Fibroblast of villous mesenchyme (primary cell): ENCODE measurements around the gene NBEAL1. TPM values are rescaled to one million over a fixed set of nuclear protein-coding genes. Genes with fewer than 3 reads are reported as not detected.
"Not testable (repeated sequence)": the region's sequence is repeated elsewhere in the genome, so short reads cannot be mapped to it uniquely, and the experiment has no call there.

ENCODE experiments used
- DNase-seq: peaks from one replicate; pipeline ENCODE4 v3.0.0-alpha.2; 2010; ENCODE audit warnings: low read depth
- H3K4me3 ChIP-seq: 2 replicates; pipeline ENCODE4 v1.5.1; 2011; ENCODE audit warnings: low read depth, mild to moderate bottlenecking, low read length
- CTCF ChIP-seq: IDR thresholded peaks from 2 replicates; pipeline ENCODE4 v1.5.1; 2012; ENCODE audit warnings: low read depth, mild to moderate bottlenecking, low read length; ENCODE audit not compliant: insufficient read depth
- total RNA-seq: library from RNA; depleted of rRNA; stranded (reverse); fragments of >200 nt; gene quantifications from 2 replicates; pipeline ENCODE4 v1.2.3, GENCODE V29; 2012

The NBEAL1 gene
- 38.0 and 57.9 TPM in 2 replicates for total RNA-seq

DNA sequence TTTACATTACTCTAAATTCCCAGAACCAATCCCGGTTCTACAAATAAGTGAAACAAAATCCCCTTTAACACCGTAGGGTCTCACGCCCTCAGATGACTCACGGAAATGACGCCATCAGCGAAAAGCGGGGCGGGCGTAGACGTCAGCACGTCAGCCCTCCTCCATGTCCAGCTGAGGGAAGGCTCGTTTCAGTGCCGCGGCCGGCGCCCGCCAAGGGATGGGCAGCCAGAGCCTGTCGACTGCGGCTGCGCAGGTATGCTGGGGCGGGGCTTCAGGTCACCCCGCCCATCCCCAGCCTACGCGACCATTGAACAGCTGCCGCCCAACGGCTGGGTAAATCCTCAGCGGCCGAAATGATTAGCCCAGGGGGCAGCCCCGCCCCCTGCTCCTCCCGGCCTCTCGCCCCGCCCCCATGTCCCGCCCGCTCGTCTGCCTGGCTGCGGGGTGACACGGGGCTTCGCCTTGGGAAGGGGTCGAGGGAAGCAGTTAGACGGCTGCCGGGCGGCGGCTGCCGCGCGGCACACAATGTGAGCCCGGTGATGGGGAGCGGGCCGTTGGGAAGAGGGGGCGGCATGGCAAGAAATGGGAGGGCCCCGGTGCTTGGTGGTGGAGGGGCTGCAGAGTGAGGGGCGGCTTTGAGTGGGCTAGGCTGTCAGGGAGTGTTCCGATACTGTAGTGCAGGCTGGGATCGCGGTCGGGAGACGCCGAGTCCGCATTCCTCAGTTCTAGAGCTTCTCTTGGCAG, at the start of gene NBEAL1:
Gene NBEAL1 (plus strand): TSS at position 420 of the 744 bp plus-strand sequence. CDS start 1,510 bp downstream, outside the sequence.
- peak within 1 kb of the TSS; percentile 73 for H3K4me3 ChIP-seq
- no peak for TF ChIP-seq CTCF
- peak; percentile 100 for DNase-seq

DNA sequence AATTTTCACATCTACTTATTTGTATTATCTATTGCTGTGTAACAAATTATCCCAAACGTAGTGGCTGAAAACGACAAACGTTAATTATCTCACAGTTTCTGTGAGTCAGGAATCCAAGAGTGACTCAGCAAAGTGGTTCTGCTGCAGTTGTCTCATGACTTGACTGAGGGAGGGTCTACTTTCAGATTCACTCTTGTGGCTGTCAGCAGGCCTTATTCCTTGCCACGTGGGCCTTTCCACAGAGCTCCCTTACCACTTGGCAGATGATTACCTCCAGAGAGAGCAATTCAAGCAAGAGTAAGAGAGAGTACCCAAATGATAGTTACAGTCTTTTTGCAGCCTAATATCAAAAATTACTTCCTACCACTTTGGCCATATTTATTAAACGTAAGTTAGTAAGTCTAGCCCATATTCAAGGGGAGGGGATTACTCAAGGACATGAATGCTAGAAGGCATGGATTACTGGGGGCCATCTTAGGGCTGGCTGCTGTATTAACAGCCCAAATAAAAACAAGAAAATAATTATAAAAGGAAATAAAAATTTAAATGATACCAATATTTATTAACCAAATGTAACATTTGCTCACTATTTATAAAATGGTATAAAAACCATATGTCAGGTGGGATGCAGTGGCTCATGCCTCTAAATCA, 48.7 kb upstream of the NBEAL1 start:
- no peak overlapping the region for H3K4me3 ChIP-seq
- no peak for TF ChIP-seq CTCF
- peak; percentile 83 for DNase-seq

DNA sequence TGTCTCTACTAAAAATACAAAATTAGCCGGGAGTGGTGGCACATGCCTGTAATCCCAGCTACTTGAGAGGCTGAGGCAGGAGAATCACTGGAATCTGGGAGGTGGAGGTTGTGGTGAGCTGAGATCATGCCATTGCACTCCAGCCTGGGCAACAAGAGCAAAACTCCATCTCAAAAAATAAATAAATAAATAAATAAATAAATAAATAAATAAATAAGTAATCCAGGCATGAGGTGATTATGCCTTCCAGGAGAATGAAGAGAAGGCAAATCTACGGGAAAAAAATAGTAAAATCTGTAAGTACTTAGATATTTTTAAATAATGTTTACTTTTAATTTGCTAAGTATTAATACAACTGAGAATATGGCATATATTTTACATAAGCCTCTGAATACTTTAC, 45.3 kb upstream of the NBEAL1 start:
- DNase-seq, H3K4me3 ChIP-seq: not testable (repeated sequence)

DNA sequence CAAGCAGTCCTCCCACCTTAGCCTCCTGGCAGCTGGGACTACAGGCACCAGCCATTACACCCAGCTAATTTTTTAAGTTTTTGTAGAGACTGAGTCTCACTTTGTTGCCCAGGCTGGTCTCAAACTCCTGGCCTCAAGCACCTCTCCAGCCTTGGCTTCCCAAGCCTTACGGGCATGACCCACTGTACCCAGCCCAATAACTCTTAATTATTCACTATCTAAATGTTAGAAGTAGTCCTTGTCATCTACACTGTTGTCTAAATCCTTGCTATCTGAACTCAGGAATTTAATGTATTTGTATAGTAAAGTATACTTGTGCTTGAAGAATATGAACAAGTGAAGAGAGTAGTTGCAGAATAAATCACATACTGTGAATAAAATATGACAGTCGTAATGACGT, 37.9 kb upstream of the NBEAL1 start:
- no peak for DNase-seq
- no peak overlapping the region for H3K4me3 ChIP-seq
- no peak for TF ChIP-seq CTCF

DNA sequence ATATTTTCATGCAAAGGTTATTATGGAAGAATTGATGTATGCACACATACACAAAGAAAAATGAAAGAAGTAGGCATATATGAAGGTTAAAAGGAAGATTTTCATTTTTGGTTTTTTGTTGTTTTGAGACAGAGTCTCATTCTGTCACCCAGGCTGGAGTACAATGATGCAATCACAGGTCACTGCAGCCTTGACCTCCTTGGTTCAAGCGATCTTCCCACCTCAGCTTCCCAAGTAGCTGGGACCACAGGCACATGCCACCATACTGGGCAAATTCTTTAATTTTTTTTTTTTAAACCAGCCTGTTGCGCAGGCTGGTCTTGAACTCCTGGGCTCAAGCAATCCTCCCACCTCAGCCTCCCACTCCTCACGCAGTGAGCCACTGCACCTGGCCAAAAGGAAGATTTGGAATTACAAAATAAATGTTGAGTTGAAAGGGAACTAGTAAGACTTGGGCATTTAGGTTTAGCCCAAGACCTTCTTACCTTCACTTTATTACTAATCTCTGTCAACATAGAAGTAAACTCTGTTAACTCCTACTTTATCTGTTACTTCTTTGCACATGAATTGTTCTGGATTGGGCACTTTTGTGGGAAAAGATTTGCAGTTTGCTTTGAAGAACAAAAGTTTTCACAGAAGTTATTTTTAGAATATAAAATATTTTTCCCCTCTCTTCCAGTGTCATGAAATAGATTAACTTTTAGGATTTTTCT, 31.7 kb upstream of the NBEAL1 start:
- no peak for DNase-seq
- no peak for TF ChIP-seq CTCF
- H3K4me3 ChIP-seq, result no peak overlapping the region

GRCh38 chr2:202989749-202990148, 24.9 kb upstream of the NBEAL1 start:
- DNase-seq, result no peak
- TF ChIP-seq CTCF, result no peak
- no peak overlapping the region for H3K4me3 ChIP-seq

- DNase-seq, result no peak
- no peak for TF ChIP-seq CTCF
- no peak overlapping the region for H3K4me3 ChIP-seq
Measured at GRCh38 chr2:202990501-202990900, 24.2 kb upstream of the NBEAL1 start.

- H3K4me3 ChIP-seq, result not testable (repeated sequence)
- peak; percentile 57 for DNase-seq
Measured at GRCh38 chr2:202997113-202997512, 17.6 kb upstream of the NBEAL1 start.
